GM11168 (cell line): ENCODE results near the gene CIROP.

Experiments used
- in situ Hi-C: fragments of 300-500 bp; cut with MboI; formaldehyde crosslinking; loops from one replicate; pipeline ENCODE4 v1.12.0; 2022; ENCODE audit warnings: low sequenced_read_pairs; ENCODE audit not compliant: unreplicated experiment

The CIROP gene

DNA sequence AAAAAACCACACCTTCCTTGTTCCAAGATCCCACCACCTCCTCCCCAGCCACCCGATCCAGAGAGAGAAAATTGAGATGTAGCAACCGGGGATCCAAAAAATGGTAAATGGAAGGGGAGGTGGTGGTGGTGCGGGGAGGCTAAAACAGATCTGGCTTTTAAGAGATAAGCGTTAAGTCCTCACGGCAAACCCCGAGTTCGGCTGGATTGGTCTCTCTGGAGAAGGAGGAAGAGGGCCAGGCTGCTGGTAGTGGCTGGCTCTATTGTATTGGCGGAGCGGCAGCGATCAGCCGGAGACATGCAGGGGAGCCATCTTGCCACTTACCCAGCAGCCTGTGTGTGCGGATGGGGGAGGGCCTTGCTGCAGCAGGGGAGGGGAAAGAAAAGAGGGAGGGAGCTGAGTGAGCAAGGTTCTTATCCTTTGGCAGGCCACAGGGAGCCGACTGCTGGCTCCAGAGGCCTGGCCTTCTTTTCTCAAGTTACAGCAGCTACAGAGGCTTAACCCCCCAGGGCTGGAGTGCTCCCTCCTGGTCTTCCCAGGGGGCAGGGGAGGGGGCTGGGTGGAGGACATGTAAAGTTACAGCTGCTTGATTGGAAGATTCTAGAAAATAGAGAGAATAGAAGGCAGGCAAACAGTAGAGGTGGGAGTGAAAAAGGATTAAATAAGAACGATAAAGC is 33.4 kb downstream of the CIROP start:
- in situ Hi-C loops: no loop called here

DNA sequence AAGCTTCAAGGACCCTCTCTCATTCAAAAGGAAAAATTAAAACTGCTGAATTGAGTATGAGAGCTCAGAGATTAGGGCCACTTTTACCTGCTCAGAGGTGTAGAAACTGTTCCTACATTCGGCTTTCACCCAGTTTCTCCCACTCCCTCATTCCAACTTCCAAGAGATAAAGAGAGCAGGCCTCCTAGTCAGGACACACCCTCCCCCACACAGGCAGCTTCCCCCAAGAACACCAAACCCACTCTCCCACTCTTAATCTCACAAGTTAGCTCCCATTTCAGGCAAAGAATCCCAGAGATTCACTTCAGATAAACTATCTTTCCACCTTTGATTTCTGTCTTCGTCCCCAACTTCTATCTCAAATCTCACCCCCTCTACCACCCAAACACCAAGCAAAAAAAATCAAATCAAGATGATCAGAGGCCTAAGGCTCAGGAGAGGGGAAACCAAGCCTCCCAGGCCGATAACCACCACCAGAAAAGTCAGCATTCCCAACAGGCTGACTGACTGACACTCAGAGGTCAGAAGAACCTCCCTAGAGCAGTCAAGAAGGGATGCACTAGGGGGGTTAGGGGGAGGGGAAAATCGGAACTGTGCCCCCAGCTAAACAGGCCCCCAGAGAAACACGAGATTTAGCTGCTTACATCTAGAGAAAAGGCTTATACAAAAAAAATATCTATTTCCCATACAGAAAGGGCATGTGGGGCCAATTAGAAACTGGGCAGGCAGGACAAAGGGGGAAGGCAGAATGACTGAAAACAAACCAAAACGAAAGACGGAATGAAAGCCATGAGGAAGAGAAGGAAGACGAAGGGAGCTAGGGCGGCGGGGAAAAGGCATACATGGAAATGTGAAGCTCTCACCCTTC is 34.3 kb downstream of the CIROP start:
- in situ Hi-C loops: no loop called here

DNA sequence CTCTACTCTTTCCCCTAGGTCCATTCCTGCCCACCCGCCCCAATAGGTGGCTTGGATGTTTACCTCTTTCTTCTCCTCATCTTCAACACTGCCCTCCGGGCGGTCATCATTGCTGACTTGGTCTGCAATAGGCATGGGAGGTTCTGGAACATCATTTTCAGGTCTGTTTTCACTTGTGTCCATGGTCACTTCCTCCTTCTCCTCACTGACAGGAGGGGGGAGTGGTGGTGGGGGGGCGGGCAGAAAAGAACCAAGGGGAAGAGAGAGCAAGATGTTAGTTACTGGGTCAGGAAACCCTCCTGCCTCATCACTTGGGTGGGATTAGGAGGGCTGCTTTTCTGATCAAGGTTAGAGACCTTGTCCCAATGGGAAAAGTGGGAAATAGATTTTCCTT is 35.4 kb downstream of the CIROP start:
- in situ Hi-C loops: loop anchor here (5.0 kb wide), 1 partner anchor 77 kb away; no protein-coding TSS in a partner anchor

DNA sequence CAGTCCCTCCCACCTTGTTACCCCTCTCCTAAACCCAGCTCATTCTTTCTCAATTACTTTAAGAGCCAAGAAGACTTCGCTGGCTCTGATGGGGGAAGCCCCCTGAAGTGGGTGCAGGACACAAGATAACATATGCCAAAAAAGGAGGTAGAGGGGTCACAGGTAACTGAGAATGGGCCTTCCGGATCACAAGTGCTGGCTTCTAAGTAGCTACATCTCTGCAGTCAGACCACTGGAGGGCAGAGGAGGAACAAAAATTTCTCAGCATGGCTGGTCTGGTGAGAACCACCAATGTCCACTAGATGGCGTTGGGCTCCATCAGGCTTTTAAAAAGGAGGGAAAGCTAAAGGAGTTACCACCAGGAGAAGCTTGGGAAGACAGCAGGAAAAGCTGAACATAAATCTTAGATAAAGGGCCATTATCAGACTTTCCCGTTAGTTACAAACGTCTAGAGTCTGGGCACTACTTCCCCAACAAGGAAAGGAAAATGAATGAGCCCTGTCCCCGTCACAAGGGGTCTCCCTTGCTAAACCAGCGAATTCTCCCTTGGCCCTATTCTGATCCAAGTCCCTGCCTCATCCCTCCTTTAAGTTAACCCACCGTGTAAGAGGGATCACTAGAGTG is 35.9 kb downstream of the CIROP start:
- in situ Hi-C loops: loop anchor here (5.0 kb wide), 1 partner anchor 77 kb away; no protein-coding TSS in a partner anchor

DNA sequence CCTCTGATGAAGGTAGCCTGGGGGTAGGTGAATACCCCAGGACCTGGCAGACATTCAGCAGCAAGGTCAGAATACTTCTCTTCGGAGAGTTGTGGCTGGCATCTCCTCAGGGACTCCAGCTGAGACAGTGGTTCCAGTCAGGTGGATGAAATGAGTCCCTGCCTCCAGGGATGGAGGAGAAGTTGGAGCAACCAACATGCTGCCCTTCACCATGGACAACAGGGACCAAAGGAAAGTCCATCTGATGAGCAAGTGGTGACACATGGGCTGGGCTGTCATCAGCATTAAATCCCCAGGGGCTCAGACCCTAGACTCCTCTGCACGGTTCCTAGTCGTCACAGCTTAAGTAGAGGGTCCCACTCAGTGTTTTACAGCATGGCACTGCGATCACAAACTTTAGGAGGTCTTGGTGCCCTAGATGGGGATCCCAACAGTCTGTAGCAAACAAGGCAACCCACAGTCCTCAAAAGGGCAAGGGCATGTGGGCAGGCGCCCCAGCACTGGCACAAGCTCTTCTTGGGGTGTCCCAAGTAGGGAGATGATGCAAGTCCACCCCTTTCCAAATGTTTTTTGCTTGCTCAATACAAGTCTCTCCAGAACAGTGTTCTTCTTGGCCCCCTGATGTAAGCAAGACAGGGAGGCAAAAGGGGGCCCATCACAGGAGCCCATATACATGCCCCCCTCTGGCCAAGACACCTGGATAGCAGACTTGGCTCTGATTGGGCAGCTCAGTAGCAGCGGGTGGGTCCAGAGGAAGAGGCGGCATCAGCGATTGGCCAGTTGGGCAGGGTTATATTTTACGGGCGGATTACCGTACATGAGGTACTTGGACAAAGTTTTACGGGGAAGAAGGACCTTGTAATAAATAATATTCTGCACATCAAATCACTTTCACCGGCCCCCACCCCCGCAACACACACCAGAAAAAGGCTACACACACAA is 36.7 kb downstream of the CIROP start:
- in situ Hi-C loops: loop anchor here (5.0 kb wide), 1 partner anchor 76 kb away; no protein-coding TSS in a partner anchor

DNA sequence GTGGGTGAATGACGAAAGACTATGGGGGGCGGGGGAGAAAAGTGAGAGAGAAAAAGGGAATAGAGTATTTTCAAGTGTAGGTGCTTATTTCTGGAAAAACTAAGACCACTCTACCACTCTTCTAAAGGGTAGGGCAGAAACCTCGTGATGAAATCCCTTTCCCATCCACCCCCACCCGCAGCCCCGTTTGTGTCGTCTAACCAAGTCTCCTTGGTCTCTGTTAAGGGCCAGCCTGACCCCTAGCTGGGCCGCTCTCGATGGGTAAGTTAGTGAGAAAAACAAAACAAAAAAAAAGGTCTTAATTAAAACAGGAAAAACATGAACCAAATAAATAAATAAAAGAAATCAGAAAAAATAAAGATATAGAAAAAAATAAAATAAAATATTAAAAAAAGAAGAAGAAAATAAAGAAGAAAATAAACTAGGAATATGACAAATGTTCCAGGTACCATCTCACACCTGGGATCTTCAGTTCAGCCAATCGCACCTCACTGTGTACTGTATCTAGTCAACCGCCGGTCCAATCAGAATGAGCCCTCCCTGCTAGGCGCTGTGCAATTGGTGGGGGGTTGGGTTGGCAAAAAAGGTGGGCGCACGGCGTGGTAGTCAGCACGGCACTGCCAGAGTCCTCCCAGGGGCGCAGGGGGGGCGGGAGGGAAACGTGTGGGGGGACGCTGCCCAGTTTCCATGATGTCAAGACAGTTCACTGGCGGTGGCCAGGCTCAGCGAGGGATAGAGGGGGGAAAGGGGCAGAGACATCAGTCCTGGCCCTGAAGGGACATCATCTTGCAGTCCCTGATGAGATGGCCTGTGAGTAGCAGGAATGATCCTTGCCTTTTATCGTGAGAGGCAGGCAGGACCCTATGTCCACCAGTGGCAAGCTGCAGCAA is 37.7 kb downstream of the CIROP start:
- in situ Hi-C loops: loop anchor here (5.0 kb wide), 1 partner anchor 75 kb away; no protein-coding TSS in a partner anchor

DNA sequence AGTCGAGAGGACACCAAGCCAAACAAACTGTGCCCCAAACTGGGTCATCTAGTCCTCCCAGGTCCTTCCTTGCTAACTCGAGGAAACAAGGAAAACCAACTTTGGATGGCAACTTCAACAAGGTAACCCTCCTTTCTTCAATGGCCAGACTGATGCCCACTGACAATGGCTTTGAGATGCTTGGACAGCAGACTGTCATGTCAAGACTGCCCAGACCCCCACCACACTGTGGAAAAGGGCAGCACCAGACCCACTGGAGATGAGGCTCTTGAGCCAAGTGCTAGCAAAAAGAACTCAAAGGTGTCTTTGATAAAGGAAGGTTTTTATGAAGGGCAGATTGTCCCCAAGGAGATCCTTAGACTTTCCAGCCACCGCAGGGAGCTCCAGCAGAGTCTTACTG is 38.4 kb downstream of the CIROP start:
- in situ Hi-C loops: loop anchor here (5.0 kb wide), 1 partner anchor 74 kb away; no protein-coding TSS in a partner anchor

DNA sequence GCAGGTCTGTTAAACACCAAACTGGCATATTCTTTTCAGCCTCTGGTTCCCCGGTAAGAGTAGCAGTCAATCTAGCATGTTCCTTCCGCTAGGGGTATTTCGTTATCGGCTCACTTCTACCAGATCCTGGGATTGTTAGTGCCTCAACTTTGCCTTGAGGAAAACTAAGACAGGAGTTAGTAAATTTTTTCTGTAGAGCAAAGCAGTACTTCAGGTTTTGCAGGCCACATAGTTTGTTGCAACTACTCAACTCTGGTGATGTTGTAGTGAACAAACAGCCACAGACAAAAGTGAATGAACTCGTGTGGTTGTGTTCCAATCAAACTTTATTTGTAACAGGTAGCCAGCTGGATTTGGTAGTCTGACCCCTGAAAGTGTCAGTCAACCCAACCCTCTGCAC is 41.2 kb downstream of the CIROP start:
- in situ Hi-C loops: no loop called here

DNA sequence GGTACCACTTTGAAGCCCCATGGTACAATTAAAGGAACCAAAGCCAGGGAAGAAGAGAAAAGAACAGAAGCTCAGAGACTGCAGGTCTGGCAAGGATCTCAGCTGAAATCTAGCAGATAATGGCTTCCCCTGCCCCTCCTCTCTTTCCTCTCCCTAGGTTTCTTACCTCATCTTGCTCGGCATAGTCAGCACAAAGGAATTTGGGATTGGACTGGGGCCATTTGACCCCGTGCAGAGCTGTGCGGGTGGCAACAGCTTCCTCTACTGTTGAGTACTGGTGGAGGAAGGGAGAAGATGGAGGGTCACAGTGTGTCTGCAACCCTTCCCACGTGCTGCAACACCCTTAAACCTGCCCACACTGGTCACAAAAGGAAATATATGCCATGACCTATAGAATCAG is 42.8 kb downstream of the CIROP start:
- in situ Hi-C loops: no loop called here

DNA sequence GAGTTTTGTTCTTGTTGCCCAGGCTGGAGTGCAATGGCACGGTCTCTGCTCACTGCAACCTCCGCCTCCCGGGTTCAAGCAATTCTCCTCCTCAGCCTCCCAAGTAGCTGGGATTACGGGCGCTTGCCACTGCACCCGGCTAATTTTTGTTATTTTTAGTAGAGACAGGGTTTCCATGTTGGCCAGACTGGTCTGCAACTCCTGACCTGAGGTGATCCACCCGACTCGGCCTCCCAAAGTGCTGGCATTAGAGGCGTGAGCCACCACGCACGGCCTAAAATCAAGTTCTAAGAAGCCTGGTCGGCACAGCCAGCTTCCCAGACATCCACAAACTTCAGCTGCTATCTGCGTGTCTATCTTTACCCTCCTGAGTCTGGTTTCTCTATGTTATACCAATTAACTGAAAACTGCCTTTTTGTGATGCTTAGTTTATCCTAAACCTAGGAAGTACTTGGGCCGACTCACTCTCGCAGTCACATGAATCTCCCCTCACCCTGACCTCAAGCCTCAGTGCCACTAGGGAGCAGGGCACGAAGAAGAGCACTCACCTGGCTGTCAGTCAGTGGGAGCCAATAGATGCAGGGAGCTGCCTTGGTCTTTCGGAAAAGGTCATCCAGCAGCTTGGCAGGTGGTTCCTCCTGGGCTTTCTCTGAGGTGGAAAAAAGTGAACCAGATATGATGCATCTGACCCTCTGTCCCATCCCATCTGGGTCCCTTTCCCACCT is 44.1 kb downstream of the CIROP start:
- in situ Hi-C loops: no loop called here

DNA sequence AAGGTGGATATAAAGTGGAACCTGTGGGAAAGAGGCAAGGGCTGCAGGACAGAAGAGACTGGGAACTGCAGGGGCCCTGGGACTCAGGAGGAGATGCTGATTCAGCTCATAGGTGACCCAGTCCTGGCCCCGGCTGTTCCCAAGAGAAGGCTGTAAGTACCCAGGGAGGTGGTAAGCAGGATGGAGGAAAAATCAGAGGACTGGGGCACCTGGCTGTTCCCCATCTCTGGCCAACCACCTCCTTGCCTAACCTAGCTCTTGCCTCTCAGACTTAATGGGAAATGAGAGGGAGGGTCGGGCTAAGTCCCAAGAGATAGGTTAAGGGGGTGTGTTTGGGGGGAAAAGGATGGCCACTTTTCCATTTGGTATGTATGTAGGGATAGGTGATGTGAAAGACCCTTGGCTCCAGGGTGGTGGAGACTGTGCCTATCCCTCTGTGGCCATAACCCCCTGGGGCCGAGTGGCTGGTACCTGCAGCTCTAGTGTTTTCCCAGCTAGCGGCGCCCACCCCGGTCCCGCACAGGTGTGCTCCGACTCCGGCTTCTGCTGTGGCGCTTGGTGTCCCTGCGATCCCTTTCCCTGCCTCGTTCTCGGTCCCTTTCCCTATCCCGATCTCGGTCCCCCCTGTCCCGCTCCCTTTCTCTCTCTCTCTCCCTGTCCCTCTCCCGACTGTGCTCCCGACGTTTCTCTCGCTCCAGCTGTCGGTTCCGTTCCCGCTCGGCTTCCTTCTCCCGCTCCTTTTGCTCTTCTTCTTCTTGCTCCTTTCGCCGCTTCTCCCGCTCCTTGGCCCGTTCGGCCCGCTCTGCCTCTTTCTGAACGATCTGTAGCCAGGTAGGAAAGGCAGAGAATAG is 45.9 kb downstream of the CIROP start:
- in situ Hi-C loops: no loop called here

DNA sequence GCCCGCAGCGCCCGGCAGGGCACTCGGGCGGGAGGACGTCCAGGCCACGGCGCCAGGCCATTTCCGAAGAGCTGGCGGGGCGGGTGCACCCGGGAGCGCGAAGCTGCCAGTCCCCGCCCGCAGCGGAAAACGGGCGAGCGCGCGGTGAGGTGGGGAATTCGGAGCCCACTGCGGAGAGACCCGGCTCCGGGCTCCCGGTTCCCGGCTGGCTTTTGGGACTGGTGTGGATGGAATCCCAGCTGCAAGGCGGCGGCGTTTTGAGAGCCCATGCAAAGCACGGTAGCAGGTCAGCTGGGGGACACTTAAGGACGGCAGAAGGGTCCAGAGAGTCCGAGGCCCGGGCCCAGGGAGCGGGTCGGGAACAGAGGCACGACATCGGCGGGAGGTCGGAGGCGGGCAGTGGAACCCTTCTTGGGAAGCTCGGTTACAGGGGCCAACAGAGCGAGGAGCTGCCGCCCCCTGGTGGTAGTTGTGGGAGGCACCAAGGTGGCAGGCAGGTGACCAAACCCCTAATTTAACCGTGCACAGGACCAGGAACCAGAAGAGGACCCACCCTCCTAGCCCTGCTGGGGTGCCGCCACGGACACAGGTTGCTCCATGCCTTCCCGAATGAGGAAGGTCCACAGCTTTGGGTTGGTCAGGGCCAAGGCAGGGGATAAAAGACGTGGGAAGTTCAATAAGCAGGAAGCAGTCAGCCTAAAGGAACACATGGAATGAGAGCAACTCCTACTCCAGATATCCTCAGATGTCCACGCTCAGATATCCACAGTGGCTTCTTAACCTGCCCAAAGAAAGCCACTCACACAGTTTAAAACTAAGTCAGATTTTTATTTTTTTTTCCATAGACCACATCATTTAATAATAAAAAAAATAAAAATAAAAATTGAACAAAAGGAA is 46.8 kb downstream of the CIROP start:
- in situ Hi-C loops: no loop called here

DNA sequence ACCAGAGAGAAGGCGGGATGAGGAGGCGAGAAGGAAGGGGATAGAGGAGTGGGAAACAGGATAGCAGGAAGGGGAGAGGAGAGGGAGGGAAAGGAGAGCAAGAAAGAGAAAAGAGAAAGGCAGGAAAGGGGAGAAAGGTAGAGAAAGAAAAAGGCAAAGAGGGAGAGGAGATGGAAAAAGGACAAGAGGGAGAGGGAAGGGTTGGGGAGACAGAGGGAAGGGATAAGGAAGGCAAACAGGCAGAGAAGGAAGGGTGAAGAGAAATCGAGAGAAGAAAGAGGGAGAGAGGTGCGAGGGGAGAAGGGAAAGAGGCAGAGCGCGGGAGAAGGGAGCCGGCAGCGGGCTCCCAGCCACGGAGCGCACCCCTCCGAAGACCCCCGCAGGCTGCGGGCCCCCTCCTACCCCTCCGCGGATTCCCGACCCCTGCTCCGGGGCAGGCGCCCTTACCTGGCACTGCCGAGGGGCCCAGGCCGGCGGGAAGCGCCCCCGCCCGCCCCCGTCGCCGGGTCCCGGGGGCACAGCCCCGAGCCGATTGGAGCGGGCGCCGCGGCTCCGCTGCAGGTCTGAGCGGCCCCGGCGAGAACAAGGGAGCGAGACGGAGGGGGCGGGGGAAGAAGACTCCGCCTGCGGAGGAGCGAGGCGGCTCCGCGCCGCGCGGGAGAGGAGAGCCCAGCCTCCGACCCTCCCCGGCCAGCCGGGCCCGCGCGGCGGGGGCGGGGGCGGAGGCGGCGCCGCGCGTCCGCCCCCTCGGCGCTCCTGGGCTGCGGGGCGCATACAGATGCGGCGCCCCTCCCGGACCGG is 47.6 kb downstream of the CIROP start, which contains the start of gene CDH24:
TSS of gene CDH24 (minus strand) at position 565 of the 801 bp plus-strand sequence. CDS start 1,787 bp downstream, outside the sequence.
- in situ Hi-C loops: no loop called here

DNA sequence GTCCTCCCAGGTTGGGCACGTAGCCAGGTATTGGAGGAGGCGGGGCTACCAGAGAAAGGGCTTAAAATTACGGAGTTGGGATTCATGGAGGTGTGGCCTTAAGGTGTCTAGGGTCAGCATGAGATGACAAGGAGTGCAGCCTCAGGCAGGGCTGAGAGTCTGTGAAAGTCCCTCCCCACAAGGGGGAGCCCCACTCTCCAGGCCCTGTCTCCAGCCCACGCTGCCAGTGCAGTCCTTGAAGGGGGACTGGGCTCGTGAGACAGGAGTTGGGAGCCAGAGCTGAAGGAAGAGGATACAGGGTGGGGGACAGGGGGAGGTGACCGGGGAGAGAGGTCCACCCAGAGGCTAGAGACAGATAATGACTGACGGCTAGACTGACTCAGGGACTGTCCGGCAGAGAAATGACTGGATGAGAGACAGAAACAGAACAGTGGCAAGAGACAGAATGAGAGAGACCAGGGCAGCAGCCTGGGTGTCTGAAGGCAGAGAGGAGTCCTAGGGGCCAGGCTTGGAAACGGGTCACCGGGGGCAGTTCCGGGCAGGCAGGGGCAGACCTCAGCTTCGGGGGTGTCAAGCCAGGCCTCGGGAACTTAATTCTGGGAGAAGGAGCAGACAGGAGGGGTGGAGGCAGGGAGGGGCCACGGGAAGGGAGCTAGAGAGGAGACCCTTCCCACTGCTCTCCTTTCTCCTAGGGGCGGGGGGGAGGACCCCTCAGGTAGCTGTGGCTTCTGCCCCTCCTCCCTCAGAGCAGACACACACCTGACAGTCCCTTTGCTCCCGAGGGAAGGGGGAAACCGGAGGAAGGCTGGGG is 48.4 kb downstream of the CIROP start:
- in situ Hi-C loops: no loop called here
